Superior temporal gyrus (tissue), 1 donor: ENCODE measurements around the gene THRA.

Source experiments
- DNase-seq: peaks from one replicate; pipeline ENCODE4 v3.0.0-alpha.2; 2016; ENCODE audit errors: extremely low spot score

THRA gene, protein sequence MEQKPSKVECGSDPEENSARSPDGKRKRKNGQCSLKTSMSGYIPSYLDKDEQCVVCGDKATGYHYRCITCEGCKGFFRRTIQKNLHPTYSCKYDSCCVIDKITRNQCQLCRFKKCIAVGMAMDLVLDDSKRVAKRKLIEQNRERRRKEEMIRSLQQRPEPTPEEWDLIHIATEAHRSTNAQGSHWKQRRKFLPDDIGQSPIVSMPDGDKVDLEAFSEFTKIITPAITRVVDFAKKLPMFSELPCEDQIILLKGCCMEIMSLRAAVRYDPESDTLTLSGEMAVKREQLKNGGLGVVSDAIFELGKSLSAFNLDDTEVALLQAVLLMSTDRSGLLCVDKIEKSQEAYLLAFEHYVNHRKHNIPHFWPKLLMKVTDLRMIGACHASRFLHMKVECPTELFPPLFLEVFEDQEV

DNA sequence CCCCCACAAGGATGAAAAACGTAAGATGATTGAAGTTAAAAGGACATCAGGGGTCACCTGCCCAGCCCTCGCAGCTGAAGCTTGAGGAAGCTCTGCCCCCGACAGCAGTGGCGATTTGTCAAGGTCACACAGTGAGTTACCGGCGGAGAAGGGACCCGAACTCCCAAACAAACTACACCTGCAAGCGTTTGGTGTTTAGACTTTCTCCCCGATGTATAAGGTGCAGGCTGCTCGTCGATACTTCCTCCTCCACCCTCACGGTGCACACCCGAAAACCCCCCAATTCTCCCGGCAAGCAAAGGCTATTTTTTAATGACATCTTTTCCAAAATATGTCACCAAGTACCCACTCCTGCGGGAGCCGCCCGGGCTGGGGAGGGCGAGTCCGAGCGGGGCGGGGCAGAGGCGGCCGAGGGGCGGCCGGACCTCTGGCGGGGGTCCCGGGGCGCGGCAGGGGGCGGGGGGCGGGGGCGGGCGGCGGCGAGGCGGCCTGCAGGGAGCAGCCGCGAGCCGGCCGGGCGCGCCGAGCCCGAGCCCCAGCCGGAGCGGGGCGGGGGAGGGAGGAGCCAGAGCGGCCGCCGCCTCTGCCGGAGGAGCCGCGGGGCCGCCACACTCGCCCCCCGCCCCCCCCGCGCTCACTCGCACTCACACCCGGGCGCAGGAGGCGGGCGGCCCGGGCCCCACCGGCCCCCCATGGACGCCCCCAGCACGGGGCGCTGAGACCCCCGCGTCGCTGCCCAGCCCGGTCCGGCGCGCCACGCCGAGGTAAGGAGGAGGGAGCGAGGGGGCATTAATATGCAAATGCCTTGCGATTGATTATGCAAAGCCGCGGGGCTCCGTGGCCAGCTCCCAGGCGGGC is at the start of gene THRA:
Gene THRA (plus strand): TSS at position 637 of the 858 bp plus-strand sequence. CDS start 11,524 bp downstream, outside the sequence.
- DNase-seq: peak; percentile 62

DNA sequence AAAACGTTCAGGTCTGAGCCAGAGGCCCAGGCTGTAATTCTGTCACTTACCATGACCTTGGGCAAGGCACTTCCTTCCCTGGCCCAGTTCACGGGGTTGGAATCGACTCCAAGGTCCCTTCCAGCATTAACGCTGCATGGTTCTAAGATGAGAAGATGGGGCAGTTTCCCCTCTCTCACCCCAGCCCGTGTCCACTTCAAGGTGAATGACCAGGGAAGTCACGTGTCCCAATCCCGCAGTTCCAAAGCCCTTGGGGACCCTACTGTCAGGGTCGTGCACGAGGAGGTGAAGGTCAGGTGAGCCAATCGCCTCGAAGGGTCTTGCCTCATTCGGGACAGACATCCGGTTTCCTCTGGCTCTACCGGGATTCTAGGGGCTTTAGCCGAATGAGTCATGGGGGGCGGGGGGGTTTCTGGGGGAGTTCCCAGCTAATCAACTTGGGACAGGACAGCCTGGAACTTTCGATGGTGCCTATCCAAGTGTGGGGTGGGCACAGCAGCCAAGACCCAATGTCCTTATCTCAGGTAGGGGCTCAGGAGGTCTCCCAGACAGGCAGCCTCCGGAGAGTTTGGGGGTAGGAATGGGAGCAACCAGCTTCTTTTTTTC is 48.3 kb upstream of the THRA start:
- no peak for DNase-seq

DNA sequence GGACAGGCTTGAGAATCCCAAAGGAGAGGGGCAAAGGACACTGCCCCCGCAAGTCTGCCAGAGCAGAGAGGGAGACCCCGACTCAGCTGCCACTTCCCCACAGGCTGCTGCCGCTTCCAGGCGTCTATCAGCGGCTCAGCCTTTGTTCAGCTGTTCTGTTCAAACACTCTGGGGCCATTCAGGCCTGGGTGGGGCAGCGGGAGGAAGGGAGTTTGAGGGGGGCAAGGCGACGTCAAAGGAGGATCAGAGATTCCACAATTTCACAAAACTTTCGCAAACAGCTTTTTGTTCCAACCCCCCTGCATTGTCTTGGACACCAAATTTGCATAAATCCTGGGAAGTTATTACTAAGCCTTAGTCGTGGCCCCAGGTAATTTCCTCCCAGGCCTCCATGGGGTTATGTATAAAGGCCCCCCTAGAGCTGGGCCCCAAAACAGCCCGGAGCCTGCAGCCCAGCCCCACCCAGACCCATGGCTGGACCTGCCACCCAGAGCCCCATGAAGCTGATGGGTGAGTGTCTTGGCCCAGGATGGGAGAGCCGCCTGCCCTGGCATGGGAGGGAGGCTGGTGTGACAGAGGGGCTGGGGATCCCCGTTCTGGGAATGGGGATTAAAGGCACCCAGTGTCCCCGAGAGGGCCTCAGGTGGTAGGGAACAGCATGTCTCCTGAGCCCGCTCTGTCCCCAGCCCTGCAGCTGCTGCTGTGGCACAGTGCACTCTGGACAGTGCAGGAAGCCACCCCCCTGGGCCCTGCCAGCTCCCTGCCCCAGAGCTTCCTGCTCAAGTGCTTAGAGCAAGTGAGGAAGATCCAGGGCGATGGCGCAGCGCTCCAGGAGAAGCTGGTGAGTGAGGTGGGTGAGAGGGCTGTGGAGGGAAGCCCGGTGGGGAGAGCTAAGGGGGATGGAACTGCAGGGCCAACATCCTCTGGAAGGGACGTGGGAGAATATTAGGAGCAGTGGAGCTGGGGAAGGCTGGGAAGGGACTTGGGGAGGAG is 47.5 kb upstream of the THRA start, which contains the start of gene CSF3:
Gene CSF3 (plus strand): TSS at position 436 of the 993 bp plus-strand sequence. CDS start 35 bp downstream, at position 471.
- no peak for DNase-seq

DNA sequence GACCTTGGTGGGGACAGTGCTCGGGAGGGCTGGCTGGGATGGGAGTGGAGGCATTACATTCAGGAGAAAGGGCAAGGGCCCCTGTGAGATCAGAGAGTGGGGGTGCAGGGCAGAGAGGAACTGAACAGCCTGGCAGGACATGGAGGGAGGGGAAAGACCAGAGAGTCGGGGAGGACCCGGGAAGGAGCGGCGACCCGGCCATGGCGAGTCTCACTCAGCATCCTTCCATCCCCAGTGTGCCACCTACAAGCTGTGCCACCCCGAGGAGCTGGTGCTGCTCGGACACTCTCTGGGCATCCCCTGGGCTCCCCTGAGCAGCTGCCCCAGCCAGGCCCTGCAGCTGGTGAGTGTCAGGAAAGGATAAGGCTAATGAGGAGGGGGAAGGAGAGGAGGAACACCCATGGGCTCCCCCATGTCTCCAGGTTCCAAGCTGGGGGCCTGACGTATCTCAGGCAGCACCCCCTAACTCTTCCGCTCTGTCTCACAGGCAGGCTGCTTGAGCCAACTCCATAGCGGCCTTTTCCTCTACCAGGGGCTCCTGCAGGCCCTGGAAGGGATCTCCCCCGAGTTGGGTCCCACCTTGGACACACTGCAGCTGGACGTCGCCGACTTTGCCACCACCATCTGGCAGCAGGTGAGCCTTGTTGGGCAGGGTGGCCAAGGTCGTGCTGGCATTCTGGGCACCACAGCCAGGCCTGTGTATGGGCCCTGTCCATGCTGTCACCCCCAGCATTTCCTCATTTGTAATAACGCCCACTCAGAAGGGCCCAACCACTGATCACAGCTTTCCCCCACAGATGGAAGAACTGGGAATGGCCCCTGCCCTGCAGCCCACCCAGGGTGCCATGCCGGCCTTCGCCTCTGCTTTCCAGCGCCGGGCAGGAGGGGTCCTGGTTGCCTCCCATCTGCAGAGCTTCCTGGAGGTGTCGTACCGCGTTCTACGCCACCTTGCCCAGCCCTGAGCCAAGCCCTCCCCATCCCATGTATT is 46.5 kb upstream of the THRA start:
- no peak for DNase-seq

DNA sequence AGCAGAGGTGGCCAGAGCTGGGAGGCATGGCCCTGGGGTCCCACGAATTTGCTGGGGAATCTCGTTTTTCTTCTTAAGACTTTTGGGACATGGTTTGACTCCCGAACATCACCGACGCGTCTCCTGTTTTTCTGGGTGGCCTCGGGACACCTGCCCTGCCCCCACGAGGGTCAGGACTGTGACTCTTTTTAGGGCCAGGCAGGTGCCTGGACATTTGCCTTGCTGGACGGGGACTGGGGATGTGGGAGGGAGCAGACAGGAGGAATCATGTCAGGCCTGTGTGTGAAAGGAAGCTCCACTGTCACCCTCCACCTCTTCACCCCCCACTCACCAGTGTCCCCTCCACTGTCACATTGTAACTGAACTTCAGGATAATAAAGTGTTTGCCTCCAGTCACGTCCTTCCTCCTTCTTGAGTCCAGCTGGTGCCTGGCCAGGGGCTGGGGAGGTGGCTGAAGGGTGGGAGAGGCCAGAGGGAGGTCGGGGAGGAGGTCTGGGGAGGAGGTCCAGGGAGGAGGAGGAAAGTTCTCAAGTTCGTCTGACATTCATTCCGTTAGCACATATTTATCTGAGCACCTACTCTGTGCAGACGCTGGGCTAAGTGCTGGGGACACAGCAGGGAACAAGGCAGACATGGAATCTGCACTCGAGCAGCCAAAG is 45.2 kb upstream of the THRA start:
- no peak for DNase-seq

DNA sequence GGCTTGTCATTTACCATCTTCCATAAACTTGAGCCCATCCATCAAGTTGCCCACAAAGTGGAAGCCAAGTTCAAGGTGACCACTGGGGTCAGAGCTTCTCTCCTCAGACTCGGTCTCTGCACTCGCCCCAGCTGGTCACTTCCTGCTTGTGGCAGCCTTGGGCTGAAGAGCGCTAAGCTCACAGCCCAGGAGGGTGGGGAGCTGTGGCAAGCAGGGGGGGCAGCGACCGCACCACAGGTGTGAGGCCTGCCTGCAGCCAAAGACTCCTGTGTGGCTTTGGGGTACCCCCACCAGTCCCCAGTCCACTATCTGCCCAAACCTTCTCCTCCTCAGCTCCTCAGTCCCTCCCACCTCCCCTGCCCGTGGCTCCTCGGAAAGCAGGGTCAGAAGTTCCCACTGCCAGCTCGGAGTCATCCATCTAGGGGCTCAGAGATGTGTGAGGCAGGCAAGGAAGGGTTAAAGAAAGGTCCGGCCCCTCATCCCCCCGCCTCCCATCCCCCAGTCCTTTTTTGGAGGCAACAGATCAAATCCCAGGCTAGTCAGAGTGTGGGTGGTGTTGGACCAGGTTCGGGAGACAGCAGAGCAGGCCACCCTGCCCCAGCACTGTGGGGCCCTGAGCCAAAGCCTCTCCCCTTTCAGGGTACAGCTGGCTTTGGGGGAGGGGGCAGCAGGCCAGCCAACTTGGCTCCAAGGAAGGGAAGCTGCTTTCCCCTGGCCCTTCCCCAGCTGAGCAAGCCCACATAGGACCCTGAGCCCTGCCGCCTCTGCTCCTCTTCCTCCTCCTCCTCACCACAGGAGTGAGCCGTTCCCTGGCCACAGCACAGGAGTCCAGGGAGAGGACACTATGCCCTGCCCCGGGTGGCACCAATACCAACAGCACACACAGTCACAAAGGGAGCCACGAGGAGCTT is 44.3 kb upstream of the THRA start:
- no peak for DNase-seq

DNA sequence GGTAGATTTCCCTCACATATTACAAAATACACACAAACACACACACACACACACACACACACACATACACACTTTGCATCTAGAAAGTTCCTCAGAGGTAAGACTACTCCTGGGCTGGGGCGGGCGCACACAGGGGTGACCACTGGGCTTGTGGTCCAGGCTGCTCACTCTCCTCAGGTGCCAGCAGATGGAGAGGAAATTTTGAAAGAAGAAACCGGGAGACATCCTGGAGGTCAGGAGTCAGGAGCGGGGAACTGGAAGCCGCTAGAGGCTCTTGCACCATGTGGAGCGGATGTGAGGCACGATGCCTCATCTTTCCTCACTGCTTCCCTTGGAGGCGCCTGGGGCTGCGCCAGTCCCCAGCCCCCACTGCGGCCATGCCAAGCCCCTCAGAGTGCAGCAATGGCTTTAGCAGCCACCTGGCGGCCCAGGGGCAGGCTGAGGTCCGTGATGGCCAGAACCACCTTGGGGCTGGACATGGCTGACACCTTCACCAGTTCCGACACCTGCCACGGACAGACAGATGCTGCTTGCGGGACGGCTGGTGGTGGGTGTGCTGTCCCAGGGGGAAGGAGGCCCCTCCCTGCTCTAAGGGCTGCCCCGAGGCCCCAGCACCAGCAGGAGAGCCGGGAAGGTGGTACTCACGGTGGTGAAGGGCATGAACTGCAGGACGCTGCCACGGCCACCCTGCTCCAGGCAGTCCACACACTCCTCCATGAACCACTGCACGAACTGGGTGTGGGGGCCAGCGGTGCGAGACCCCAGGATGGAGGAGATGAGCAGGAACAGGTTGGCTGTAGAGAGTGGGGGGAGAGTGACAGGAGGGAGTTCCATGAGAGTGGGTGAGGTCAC is 43.4 kb upstream of the THRA start:
- no peak for DNase-seq

DNA sequence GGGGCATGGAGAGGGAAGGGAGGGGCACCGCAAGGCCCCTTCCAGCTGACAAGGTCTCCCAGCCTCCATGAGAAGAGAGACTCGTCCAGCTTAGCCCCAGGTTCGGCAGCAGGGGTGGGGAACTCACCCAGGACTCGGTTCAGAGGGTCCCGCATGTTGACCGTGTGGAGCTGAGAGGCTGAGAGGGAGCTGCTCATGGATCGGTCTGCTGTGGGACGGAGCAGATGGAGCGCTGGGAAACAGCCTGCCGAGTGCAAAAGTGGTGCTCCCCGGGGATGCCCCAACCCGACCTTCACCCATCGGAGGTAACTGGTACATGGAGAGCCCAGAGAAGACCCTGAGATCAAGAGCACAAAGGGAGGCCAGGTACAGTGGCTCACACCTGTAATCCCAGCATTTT is 42.6 kb upstream of the THRA start:
- DNase-seq: no peak

DNA sequence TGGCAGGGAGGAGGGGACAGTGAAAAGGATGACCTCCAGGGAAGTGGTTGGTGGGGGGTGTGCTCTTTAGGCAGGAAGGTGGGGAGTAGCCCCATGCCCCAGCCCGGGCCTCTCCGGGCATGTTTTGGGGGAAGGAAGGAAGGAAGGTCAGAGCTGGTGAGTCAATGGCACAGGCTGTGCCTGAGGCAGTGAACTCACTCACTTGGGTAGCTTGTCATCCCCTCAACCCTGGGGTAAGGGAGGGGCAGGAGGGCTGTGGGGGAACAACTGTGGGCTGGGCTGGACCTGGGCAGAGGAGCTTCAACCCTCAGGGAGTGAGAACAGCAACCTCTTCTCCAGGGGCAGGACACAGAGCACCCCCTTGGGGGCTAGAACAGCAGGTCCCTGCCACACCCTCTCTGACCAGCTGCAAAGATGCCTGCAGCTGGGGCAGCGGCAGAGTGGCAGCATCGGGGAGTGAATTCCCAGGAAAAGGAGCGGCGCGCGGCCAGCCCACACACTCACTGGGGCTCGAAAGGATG is 41.3 kb upstream of the THRA start:
- DNase-seq: no peak

DNA sequence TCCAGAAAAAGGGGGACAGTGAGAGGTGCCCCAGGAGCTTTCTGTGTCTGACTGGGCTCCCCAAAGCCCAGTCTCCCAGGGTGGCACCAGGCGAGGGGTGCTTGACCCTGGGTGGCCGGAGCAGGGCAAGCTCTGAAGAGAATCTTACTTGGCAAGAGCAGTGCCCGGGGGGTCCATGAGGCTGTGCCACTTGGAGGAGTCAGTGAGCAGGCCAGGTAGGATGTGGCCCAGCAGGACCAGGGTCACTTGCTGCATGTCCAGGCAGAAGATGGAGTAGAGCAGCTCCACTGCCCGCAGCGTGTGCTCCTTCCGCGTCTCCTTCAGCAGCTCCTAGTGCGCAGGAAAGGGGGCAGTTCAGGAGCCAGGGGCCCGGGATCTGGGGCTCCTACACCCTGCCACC is 40.3 kb upstream of the THRA start:
- no peak for DNase-seq

DNA sequence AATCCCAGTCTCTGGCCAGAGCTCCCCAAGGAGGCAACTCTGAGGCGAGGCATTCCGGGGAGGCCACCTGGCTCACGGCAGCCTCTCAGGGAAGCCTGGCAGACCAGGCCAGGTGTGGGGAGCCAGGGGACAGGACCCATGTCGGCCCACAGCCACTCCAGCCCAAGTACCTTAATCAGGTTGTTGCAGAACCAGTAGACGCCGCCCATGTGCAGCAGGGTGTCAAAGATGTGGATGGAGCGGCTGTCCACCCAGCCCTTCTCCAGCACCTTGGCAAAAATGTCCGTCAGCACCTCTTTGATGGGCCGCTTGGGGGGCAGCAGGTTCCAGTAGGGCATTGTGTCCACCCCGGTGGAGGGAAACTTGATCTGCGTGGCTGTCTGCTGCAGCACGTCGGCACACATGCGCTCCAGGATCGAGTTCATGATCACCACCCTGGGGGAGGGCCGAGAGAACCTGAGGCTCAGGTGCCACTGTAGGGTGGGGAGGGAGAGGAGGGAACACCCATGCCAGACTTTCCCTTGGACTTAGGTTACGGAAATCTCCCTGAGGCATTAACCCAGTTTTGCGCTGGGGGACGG is 39.7 kb upstream of the THRA start:
- no peak for DNase-seq

DNA sequence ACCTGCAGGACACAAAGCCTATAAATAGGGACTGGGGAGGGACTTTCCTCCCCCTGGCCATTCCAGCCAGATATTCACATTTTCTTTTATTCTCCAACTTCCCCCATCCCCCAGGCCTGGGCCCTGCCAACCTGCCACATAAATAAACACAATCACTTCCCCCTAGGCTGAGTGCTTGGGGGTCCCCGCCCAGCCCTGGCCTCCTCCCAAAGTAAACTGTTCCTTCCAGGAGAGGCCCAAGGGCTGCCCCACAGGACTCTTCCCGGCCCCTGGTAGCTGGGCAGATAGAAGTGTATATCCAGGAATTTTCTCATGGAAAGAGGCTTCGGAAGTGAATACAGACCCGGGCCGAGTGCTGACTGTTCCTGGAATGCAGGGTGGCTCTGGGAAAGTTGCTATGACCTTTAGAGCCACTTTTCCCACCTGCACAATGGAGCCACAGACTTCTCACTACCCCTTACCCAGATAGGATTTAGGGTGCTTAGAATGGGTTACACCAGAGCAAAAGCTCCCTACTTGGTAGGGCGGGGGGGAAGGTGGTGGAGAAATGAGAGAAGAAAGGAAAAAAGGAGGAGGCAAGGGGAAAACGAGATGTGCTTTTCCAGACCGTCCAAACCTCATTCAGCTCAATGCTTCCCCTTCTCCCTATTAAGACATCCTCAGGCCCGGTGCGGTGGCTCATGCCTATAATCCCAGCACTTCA is 39.0 kb upstream of the THRA start:
- no peak for DNase-seq

DNA sequence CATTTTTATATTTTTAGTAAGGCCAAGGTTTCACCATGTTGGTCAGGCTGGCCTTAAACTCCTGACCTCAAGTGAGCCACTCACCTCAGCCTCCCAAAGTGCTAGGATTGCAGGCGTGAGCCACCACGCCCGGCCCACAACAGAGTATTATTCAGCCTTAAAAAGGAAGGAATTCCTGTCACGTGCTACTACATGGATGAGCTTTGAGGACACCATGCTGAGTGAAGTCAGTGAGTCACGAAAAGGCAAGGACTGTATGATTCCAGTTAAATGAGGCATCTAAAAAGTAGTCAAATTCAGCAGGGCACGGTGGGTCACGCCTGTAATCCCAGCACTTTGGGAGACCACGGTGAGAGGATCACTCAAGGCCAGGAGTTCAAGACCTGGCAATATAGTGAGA is 37.9 kb upstream of the THRA start:
- no peak for DNase-seq

DNA sequence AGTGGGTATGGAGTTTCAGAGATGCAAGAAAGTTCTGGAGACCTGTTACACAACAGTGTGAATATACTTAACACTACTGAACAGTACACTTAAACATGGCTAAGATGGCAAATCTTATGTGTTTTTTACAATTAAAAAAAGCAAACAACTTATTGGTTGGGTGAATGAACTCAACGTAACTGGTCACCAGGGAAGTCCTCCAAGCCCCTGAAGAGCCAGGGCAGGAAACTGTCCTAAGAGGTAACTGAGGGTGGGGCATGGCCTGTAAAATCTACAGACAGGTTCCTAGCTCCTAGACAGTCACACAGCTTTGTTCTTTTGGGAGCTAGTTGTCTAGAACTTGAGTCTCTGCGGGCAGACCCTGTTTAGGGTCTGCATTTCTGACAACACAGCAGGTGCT is 37.2 kb upstream of the THRA start:
- no peak for DNase-seq

DNA sequence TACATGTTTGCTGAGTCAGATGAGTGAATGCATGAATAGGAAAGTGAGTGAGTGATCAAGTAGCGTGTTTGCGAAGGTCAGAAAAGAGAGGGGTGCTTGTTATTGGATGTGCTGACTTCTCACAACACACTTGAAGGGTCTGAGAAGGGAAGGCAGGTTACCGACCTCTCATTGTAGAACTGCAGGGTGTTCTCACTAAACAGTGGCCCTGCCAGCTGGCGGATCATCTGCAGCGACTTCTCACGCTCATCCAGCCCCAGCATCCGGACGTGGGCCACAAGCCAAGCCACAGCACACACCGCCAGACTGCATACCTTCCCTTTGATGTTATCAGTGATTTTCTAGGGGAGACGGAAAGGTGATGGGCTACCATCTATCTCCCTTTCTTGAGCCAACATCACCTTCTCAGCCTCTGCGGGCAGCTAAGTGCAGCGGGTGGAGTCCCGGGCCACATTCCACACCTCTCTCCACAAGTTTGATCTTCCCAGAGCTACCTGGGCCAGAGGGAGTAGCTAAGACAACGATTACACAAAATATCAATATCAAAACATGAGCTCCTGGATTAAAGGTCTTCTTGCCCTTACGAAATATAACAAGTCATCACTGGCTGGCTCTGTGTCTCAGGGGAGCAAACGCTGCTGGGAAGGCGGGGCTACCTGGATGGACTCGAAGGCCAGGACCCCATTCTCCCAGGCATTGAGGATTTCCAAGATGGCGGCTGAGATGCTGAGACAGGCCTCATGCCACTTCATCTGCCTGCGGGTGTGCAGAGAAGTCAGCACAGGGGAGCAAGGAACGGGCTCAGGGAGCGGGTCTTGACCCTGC is 36.6 kb upstream of the THRA start:
- no peak for DNase-seq
